Hippocampal formation (tissue), 2 donors: ENCODE measurements around the gene LAMA1.
"Not testable (repeated sequence)": the region's sequence is repeated elsewhere in the genome, so short reads cannot be mapped to it uniquely, and the experiment has no call there.

Experiments
- DNase-seq, 2 donors: peaks; one replicate each; lab custom pipeline; 2025; lab: John Stamatoyannopoulos, UW

Gene LAMA1, protein sequence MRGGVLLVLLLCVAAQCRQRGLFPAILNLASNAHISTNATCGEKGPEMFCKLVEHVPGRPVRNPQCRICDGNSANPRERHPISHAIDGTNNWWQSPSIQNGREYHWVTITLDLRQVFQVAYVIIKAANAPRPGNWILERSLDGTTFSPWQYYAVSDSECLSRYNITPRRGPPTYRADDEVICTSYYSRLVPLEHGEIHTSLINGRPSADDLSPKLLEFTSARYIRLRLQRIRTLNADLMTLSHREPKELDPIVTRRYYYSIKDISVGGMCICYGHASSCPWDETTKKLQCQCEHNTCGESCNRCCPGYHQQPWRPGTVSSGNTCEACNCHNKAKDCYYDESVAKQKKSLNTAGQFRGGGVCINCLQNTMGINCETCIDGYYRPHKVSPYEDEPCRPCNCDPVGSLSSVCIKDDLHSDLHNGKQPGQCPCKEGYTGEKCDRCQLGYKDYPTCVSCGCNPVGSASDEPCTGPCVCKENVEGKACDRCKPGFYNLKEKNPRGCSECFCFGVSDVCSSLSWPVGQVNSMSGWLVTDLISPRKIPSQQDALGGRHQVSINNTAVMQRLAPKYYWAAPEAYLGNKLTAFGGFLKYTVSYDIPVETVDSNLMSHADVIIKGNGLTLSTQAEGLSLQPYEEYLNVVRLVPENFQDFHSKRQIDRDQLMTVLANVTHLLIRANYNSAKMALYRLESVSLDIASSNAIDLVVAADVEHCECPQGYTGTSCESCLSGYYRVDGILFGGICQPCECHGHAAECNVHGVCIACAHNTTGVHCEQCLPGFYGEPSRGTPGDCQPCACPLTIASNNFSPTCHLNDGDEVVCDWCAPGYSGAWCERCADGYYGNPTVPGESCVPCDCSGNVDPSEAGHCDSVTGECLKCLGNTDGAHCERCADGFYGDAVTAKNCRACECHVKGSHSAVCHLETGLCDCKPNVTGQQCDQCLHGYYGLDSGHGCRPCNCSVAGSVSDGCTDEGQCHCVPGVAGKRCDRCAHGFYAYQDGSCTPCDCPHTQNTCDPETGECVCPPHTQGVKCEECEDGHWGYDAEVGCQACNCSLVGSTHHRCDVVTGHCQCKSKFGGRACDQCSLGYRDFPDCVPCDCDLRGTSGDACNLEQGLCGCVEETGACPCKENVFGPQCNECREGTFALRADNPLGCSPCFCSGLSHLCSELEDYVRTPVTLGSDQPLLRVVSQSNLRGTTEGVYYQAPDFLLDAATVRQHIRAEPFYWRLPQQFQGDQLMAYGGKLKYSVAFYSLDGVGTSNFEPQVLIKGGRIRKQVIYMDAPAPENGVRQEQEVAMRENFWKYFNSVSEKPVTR (N-terminal part only)

DNA sequence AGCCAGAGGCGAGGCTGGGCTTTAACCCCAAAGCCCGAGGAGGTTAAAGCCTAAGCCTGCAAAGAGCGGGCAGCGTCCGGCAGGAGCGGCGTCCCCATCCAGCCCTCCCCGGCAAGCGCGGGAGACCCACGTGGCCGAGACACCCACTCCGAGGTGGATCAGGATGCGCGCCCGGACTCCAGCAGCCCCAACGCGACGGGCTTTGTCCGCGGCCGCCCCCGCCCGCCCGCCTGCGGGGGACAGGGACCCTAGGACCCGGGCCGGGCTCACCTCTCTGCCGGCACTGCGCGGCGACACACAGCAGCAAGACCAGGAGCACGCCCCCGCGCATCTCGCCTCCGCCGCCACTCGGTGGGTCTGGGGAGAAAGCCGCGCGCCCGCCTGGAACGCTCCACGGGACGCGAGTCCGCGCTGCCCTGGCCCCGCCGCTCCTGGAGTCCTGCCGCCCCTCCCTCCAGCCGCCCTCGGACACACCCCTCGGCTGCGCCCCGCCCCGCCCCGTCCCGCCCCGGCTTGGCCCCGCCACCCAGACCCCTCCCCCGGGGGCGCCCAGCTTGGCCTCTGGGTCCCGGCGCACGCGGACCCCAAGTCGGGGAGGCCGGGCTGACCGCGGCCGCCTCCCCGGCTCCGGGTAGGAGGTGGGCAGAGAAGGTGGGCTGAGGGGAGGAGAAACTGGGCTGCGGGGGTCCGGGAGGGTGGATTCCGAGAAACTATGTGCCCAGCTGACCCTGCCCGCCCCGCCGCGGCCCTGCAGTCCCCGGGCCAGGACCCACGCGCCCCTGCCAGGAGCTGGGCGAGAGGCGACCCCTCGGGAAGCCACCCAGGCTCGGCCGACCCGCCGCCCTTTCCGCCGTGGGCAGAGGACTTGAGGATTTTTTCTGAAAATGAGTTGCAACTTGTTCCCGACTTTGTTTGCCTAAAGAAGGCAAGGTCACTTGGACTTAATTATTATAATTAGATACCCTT, at the start of gene LAMA1:
Gene LAMA1 (minus strand): TSS at position 408 of the 966 bp plus-strand sequence. CDS start 77 bp downstream, at position 331.
- no peak for DNase-seq

DNA sequence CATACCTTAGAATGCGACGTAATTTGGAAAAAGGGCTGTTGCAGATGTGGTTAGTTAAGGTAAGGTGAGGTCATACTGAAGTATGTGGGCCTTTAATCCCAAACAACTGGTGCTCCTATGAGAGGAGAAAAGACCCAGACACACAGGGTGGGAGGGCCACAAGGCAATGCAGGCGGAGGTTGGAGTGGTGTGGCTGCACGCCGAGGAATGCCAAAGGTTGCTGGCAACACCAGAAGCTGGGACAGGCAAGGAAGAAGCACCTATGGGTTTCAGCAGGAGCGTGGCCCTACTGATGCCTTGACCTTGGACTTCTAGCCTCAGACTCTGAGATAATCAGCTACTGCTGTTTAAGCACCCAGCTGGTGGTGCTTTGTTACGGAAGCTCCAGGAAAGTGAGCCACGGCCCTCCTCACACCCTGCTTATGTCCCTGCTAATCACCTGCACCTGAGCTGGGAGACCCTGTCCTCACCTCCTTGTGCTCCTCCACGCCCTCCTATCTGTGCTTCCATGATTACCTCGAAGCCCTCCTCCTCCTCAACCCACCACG, 48.3 kb upstream of the LAMA1 start:
- no peak for DNase-seq

GRCh38 chr18:7164323-7165004, 46.9 kb upstream of the LAMA1 start:
- DNase-seq, result no peak

GRCh38 chr18:7158216-7158615, 40.6 kb upstream of the LAMA1 start:
- DNase-seq, result no peak

DNA sequence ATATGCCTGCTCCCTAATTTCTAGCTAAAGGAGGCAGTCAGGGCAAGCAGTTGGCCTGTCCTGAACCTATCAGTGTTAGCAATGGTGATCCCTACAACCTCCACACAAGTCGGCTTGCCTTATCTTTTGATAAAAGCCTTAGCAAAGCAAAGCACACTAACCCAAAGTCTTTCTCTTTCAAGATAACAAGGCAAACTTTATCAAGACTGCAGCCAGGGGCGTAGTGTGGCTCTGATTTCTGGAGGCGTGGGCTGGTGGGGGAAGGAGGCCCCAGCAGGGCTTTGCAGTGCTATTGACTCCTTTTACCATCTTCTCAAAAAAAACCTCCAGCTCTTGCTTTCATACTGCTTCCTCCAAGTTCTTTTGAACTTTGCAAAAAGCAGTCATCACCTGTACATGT, 40.2 kb upstream of the LAMA1 start:
- no peak for DNase-seq

GRCh38 chr18:7155887-7156286, 38.3 kb upstream of the LAMA1 start:
- DNase-seq, result no peak

- no peak for DNase-seq
Measured at GRCh38 chr18:7155092-7155491, 37.5 kb upstream of the LAMA1 start.

DNA sequence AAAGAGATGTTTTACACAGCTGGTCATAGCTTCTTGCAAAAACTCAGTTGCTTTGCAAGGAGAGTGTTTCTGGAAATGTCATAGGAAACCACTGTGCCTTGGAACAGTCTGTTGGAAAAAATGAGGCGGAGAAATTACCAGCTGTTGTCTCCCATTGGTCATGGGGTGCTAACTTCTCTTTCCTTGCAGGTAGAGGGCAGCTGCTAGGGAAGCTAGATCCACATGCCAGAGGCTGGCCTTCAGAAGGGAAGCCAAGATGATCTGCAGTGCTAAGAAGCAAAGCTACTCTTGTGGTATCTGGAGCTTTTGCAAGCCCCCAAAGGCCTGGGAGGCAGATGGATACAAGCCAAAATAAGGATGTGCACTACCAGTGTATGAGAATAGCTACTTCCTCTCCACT, 34.8 kb upstream of the LAMA1 start:
- DNase-seq, result no peak

DNA sequence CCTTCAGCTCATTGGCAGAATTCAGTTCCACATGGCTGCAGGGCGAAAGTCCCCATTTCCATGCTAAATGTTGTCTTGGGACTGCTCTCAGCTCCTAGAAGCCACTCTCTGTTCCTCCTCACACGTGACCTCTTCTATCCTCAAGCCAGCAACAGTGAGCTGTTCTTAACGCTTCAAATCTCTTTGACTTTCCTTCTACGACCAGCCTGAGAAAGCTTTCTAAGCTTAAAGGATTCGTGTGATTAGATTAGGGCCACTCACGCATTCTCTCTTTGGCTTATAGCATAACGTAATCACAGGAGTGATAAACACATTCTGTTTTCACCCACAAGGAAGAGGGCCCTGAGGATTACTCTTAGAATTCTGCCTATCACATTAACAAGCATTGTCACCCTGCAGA, 29.8 kb upstream of the LAMA1 start:
- no peak for DNase-seq

- DNase-seq, result no peak
Measured at GRCh38 chr18:7146067-7146466, 28.5 kb upstream of the LAMA1 start.

DNA sequence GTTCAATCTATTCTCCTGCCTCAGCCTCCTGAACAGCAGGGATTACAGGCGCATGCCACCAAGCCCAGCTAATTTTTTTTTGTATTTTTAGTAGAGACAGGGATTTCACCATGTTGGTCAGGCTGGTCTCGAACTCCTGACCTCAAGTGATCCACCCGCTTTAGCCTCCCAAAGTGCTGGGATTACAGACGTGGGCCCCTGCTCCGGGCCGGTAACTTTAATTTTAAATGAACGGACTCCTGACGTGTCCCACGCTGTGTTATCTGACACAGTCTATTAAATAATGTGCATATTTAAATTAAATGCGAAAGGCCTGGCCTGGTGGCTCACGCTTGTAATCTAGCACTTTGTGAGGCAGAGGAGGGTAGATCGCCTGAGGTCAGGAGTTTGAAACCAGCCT, 27.3 kb upstream of the LAMA1 start:
- DNase-seq, result not testable (repeated sequence)

DNA sequence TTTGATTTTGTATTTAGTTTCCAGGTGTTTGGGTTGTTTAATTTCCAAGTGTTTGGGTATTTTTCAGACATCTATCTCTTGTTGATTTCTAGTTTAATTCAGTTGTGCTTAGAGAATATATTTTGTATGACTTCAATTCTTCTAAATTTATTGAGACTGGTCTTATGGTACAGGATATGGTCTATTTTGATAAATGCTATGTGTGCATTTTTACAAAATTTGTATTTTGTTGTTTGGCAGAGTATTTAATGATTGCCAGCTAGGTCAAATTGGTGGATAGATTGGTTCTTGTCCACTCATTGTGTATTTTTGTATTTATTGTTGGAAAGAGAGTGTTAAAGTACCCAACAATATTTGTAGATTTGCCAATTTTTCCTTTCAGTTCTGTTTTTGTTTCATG, 23.7 kb upstream of the LAMA1 start:
- DNase-seq, result no peak

- DNase-seq, result no peak
Measured at GRCh38 chr18:7139409-7139808, 21.8 kb upstream of the LAMA1 start.

DNA sequence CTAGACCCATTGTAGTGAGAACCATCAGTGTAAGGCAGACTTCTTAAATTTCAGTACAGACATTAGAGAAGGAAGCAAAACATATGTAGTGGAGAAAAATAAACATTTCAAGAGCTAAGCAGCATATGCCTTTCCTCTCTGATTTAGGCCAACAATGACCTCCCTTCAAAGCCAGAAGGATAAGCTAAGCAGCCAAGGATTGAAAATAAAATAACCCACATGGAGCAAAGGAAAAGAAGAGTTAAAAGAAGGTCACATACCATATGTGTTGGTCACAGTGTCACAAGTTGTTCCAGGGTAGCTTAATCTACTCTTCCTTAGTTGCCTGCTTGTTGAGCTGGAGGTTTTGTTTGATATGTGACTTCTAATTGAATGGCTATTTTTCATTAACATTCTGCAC, 15.6 kb upstream of the LAMA1 start:
- no peak for DNase-seq

DNA sequence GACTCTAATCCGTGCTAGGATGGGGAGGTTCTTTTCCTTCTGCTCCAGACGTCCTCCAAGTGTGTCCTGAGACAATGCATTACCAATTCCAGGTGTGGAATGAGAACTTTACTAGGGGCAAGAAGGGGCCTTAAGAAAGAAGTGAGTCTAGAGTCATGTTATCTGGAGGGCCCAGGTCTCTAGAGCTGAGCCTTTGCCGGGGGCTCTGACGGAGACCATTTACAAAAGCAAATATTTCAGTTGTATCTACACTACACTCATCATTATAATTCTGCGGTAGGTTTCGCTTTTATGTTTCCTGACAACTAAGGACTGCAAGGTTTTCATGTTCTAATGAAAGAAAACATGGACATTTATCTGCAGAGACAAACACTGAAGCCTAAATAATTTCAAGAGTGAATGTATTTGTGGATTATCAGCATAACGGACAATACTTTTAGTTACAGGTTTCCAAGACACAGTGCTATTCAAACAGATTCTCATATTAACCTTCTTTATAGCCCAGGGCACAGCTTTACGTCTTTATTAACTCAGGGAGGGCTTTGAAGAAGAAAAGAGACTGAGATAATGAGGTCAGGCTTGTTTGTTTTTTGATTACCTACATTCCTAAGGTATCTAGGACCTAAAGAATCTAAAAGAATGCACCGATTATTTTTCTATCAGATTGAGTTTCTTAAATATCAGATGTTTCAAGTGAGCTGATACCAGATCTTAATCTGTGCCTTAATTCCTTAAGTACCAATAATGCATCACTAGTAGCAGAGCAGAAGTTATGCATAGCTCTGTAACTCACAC, 15.0 kb upstream of the LAMA1 start:
- no peak for DNase-seq

DNA sequence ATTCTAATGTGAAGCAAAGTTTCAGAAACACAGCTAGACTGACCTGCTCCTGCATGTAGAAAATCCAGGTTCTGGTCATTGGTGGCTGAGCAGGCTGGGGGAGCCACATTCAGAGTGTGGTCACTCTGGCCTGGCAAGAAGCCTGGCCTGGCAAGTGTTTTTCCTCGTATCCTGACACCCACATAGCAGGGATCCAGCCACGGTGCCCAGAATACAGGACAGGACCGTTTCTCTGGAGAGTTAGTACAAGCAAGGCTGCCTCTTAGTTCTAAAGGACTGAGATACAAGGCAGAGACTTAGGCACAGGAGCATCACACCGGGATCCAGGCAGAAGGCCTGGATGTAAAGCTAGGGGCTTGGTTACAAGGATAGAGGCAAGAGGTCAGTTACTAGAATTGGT, 4.8 kb upstream of the LAMA1 start:
- DNase-seq, result no peak

DNA sequence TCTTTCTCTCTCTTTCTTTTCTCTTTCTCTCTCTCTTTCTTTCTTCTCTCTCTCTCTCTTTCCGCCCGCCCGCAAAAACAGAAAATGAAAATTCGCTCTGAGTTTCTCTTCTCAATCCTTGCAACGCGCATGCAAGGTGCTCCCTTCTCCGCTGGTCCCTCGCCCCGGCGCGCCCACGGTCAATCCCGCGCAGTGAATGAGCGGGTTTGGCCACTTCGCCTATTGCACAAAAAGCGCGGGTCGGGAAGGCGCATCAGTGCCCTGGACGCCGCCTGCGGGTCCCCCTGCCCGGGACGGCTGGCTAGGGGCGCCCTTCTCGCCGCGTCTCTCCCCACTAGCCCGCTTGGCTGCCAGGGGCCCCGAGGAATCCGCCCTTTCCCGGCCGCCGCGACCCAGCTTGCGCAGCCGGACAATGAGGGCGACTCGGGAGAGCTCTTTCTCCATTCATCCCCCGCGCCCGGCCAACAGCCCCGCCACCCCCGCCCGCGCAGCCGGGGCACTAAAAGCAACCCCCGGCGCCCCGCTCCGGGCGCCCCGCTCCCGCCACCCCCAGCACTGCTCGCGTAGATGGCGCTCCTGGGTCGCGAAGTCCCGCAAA, 706 bp downstream of the LAMA1 start:
- no peak for DNase-seq

GRCh38 chr18:7116001-7116730, 1.4 kb downstream of the LAMA1 start:
- DNase-seq, result no peak
